ENCODE measurements around the gene USP24. TPM values are rescaled to one million over a fixed set of nuclear protein-coding genes. Genes with fewer than 3 reads are reported as not detected.

USP24 gene
- total RNA-seq, 2 experiments from 2014 or later = 37.1 to 39.7 TPM

- CTCF ChIA-PET = interaction anchor here (1.4 kb wide), 1 partner anchor 9 kb away, joined by 4 read pairs; no protein-coding TSS in a partner anchor
- Mint-ChIP-seq H3K4me3 (no peak overlapping the region), H3K27ac (no peak overlapping the region), H3K4me1 (ENCODE audit: low read depth) (peaks cover 39% of the 10 kb centered on the region), H3K36me3 (ENCODE audit: low read depth) (peaks cover 30% of the 10 kb centered on the region), H3K27me3 (ENCODE audit: low read depth) (no peaks in the 10 kb centered on the region), H3K9me3 (no peaks in the 10 kb centered on the region)
- DNase-seq = no peak
- intact Hi-C loops (cut with micrococcal nuclease) = no loop called here
Measured at GRCh38 chr1:55171694-55172093, 43.5 kb downstream of the USP24 start.

GRCh38 chr1:55170426-55170825 is 44.7 kb downstream of the USP24 start:
- Mint-ChIP-seq H3K4me3 (no peak overlapping the region), H3K27me3 (ENCODE audit: low read depth) (no peaks in the 10 kb centered on the region), H3K9me3 (no peaks in the 10 kb centered on the region), H3K4me1 (ENCODE audit: low read depth) (peaks cover 39% of the 10 kb centered on the region), H3K36me3 (ENCODE audit: low read depth) (peaks cover 30% of the 10 kb centered on the region), H3K27ac (no peak overlapping the region)
- CTCF ChIA-PET = no interaction called here
- intact Hi-C loops (cut with micrococcal nuclease) = no loop called here
- no peak for DNase-seq

- H3K27me3 Mint-ChIP-seq (ENCODE audit: low read depth) = no peaks in the 10 kb centered on the region
- H3K4me3 Mint-ChIP-seq = no peak overlapping the region
- no peak for DNase-seq
- H3K36me3 Mint-ChIP-seq (ENCODE audit: low read depth) = peaks cover 31% of the 10 kb centered on the region
- no peaks in the 10 kb centered on the region for H3K9me3 Mint-ChIP-seq
- peak overlapping the region; percentile 77 for H3K27ac Mint-ChIP-seq
- peaks cover 51% of the 10 kb centered on the region for H3K4me1 Mint-ChIP-seq (ENCODE audit: low read depth)
- intact Hi-C loops (cut with micrococcal nuclease) = no loop called here
- CTCF ChIA-PET = no interaction called here
Measured at GRCh38 chr1:55169126-55169525, 46.0 kb downstream of the USP24 start.

- peaks cover 53% of the 10 kb centered on the region for H3K4me1 Mint-ChIP-seq (ENCODE audit: low read depth)
- H3K4me3 Mint-ChIP-seq = no peak overlapping the region
- peaks cover 32% of the 10 kb centered on the region for H3K36me3 Mint-ChIP-seq (ENCODE audit: low read depth)
- no peak for DNase-seq
- no peaks in the 10 kb centered on the region for H3K9me3 Mint-ChIP-seq
- intact Hi-C loops (cut with micrococcal nuclease) = no loop called here
- H3K27ac Mint-ChIP-seq = peak overlapping the region; percentile 50
- H3K27me3 Mint-ChIP-seq (ENCODE audit: low read depth) = no peaks in the 10 kb centered on the region
- CTCF ChIA-PET = no interaction called here
Measured at GRCh38 chr1:55168353-55168752, 46.8 kb downstream of the USP24 start.

- H3K4me1 Mint-ChIP-seq (ENCODE audit: low read depth) = peaks cover 53% of the 10 kb centered on the region
- H3K4me3 Mint-ChIP-seq = no peak overlapping the region
- H3K27ac Mint-ChIP-seq = peak overlapping the region; percentile 57
- H3K9me3 Mint-ChIP-seq = no peaks in the 10 kb centered on the region
- CTCF ChIA-PET = interaction anchor here (0.8 to 1.3 kb wide), 3 partner anchors 15 to 115 kb away, joined by 3 to 4 read pairs (median 3); no protein-coding TSS in a partner anchor
- H3K27me3 Mint-ChIP-seq (ENCODE audit: low read depth) = no peaks in the 10 kb centered on the region
- peaks cover 32% of the 10 kb centered on the region for H3K36me3 Mint-ChIP-seq (ENCODE audit: low read depth)
- DNase-seq = no peak
- intact Hi-C loops (cut with micrococcal nuclease) = no loop called here
Measured at GRCh38 chr1:55167224-55167871, 47.8 kb downstream of the USP24 start.

GRCh38 chr1:55164906-55165305 is 50.3 kb downstream of the USP24 start:
- Mint-ChIP-seq H3K36me3 (ENCODE audit: low read depth) (peaks cover 25% of the 10 kb centered on the region), H3K4me3 (no peak overlapping the region), H3K27me3 (ENCODE audit: low read depth) (no peaks in the 10 kb centered on the region), H3K27ac (peak overlapping the region; percentile 60), H3K4me1 (ENCODE audit: low read depth) (peaks cover 46% of the 10 kb centered on the region), H3K9me3 (no peaks in the 10 kb centered on the region)
- CTCF ChIA-PET = no interaction called here
- intact Hi-C loops (cut with micrococcal nuclease) = loop anchor here (1.0 to 2.0 kb wide), 4 partner anchors 14 to 112 kb away; no protein-coding TSS in a partner anchor
- no peak for DNase-seq

- H3K4me3 Mint-ChIP-seq = no peak overlapping the region
- no peaks in the 10 kb centered on the region for H3K27me3 Mint-ChIP-seq (ENCODE audit: low read depth)
- CTCF ChIA-PET = interaction anchor here (0.7 to 1.4 kb wide), 3 partner anchors 117 to 125 kb away, joined by 3 to 4 read pairs (median 3); no protein-coding TSS in a partner anchor
- H3K9me3 Mint-ChIP-seq = no peaks in the 10 kb centered on the region
- peaks cover 20% of the 10 kb centered on the region for H3K4me1 Mint-ChIP-seq (ENCODE audit: low read depth)
- no peak overlapping the region for H3K27ac Mint-ChIP-seq
- intact Hi-C loops (cut with micrococcal nuclease) = no loop called here
- H3K36me3 Mint-ChIP-seq (ENCODE audit: low read depth) = peaks cover 29% of the 10 kb centered on the region
- DNase-seq = no peak
Measured at GRCh38 chr1:55159571-55159970, 55.6 kb downstream of the USP24 start.

- peak overlapping the region; percentile 6 for H3K27ac Mint-ChIP-seq
- no peaks in the 10 kb centered on the region for H3K27me3 Mint-ChIP-seq (ENCODE audit: low read depth)
- peaks cover 36% of the 10 kb centered on the region for H3K36me3 Mint-ChIP-seq (ENCODE audit: low read depth)
Measured at GRCh38 chr1:55156608-55157007, 58.6 kb downstream of the USP24 start.

GRCh38 chr1:55156093-55156492 is 59.1 kb downstream of the USP24 start:
- Mint-ChIP-seq H3K27me3 (ENCODE audit: low read depth) (no peaks in the 10 kb centered on the region), H3K4me1 (ENCODE audit: low read depth) (peaks cover 33% of the 10 kb centered on the region), H3K4me3 (no peak overlapping the region), H3K9me3 (no peaks in the 10 kb centered on the region), H3K36me3 (ENCODE audit: low read depth) (peaks cover 40% of the 10 kb centered on the region), H3K27ac (peak overlapping the region; percentile 75)
- intact Hi-C loops (cut with micrococcal nuclease) = no loop called here
- DNase-seq = no peak
- CTCF ChIA-PET = interaction anchor here (0.6 kb wide), 1 partner anchor 17 kb away, joined by 4 read pairs; no protein-coding TSS in a partner anchor

More at GRCh38 chr1:55156608-55157007, 58.6 kb downstream of the USP24 start:
- peaks cover 28% of the 10 kb centered on the region for H3K4me1 Mint-ChIP-seq (ENCODE audit: low read depth)
- intact Hi-C loops (cut with micrococcal nuclease) = no loop called here
- H3K9me3 Mint-ChIP-seq = no peaks in the 10 kb centered on the region
- no peak overlapping the region for H3K4me3 Mint-ChIP-seq
- CTCF ChIA-PET = interaction anchor here (0.6 kb wide), 1 partner anchor 18 kb away, joined by 4 read pairs; no protein-coding TSS in a partner anchor
- no peak for DNase-seq

- DNase-seq = peak; percentile 23
- peaks cover 37% of the 10 kb centered on the region for H3K4me1 Mint-ChIP-seq (ENCODE audit: low read depth)
- H3K9me3 Mint-ChIP-seq = no peaks in the 10 kb centered on the region
- peak overlapping the region; percentile 75 for H3K27ac Mint-ChIP-seq
- H3K4me3 Mint-ChIP-seq = no peak overlapping the region
- peaks cover 40% of the 10 kb centered on the region for H3K36me3 Mint-ChIP-seq (ENCODE audit: low read depth)
- intact Hi-C loops (cut with micrococcal nuclease) = no loop called here
- CTCF ChIA-PET = no interaction called here
- H3K27me3 Mint-ChIP-seq (ENCODE audit: low read depth) = no peaks in the 10 kb centered on the region
Measured at GRCh38 chr1:55155522-55155921, 59.6 kb downstream of the USP24 start.

- H3K36me3 Mint-ChIP-seq (ENCODE audit: low read depth) = peaks cover 40% of the 10 kb centered on the region
- intact Hi-C loops (cut with micrococcal nuclease) = no loop called here
- CTCF ChIA-PET = interaction anchor here (1.2 to 2.7 kb wide), 4 partner anchors 11 to 129 kb away, joined by 3 to 9 read pairs (median 4); no protein-coding TSS in a partner anchor
Measured at GRCh38 chr1:55154616-55155015, 60.5 kb downstream of the USP24 start.

GRCh38 chr1:55153031-55153430 is 62.1 kb downstream of the USP24 start:
- DNase-seq = no peak
- intact Hi-C loops (cut with micrococcal nuclease) = no loop called here
- Mint-ChIP-seq H3K4me3 (no peak overlapping the region), H3K4me1 (ENCODE audit: low read depth) (peaks cover 37% of the 10 kb centered on the region), H3K27ac (peak overlapping the region; percentile 11), H3K36me3 (ENCODE audit: low read depth) (peaks cover 37% of the 10 kb centered on the region), H3K27me3 (ENCODE audit: low read depth) (no peaks in the 10 kb centered on the region), H3K9me3 (no peaks in the 10 kb centered on the region)
- CTCF ChIA-PET = interaction anchor here (0.5 to 2.7 kb wide), 7 partner anchors 14 to 266 kb away, joined by 3 to 9 read pairs (median 3); partner anchors contain the start of gene DHCR24

More at GRCh38 chr1:55154616-55155015, 60.5 kb downstream of the USP24 start:
- H3K4me1 Mint-ChIP-seq (ENCODE audit: low read depth) = peaks cover 37% of the 10 kb centered on the region
- no peak for DNase-seq
- peak overlapping the region; percentile 18 for H3K27ac Mint-ChIP-seq
- no peaks in the 10 kb centered on the region for H3K9me3 Mint-ChIP-seq
- H3K4me3 Mint-ChIP-seq = no peak overlapping the region
- no peaks in the 10 kb centered on the region for H3K27me3 Mint-ChIP-seq (ENCODE audit: low read depth)

Data from activated naive CD4-positive, alpha-beta T cell treated with anti-CD3 and anti-CD28 coated beads for 36 hours (primary cell).